GM12864 (cell line): ENCODE data around the gene HCCS.

ENCODE experiments used
- DNase-seq: peaks from one replicate; pipeline ENCODE4 v3.0.0-alpha.2; 2011; ENCODE audit warnings: low read depth
- H3K4me3 ChIP-seq: 2 replicates; pipeline ENCODE4 v1.5.1; 2011; ENCODE audit warnings: mild to moderate bottlenecking, low read depth, low read length, control low read depth
- TF ChIP-seq, protein P1 (sequence below): IDR thresholded peaks from 2 replicates; pipeline ENCODE4 v1.5.1; 2011; ENCODE audit warnings: low read depth, mild to moderate bottlenecking, moderate library complexity, low read length, control low read depth, inconsistent platforms; ENCODE audit errors: missing control alignments

HCCS gene

DNA sequence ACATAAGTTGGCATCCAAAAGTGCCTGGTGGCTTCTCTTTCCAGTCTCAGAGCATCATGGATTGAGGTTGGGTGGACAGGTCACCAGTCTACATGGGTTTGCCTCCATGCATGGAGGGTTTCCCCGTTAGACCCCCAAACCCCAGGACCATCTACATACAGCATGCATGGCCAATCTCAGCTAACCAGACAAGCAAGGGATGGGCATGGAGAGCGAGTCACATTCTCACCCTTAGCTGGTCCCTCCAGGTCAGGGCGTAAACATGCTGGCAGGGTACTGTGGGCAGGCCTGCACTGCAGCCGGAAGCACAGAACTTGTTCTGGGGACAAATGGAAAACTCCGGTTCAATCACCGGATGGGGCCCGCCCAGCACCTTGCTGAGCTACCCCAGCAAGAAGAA is 37.3 kb downstream of the HCCS start:
- no peak for DNase-seq
- TF ChIP-seq, protein P1, sequence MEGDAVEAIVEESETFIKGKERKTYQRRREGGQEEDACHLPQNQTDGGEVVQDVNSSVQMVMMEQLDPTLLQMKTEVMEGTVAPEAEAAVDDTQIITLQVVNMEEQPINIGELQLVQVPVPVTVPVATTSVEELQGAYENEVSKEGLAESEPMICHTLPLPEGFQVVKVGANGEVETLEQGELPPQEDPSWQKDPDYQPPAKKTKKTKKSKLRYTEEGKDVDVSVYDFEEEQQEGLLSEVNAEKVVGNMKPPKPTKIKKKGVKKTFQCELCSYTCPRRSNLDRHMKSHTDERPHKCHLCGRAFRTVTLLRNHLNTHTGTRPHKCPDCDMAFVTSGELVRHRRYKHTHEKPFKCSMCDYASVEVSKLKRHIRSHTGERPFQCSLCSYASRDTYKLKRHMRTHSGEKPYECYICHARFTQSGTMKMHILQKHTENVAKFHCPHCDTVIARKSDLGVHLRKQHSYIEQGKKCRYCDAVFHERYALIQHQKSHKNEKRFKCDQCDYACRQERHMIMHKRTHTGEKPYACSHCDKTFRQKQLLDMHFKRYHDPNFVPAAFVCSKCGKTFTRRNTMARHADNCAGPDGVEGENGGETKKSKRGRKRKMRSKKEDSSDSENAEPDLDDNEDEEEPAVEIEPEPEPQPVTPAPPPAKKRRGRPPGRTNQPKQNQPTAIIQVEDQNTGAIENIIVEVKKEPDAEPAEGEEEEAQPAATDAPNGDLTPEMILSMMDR: no peak
- H3K4me3 ChIP-seq: no peak overlapping the region

- TF ChIP-seq, protein P1: no peak
- H3K4me3 ChIP-seq: no peak overlapping the region
- DNase-seq: no peak
Measured at GRCh38 chrX:11151799-11152559, 40.8 kb downstream of the HCCS start.

DNA sequence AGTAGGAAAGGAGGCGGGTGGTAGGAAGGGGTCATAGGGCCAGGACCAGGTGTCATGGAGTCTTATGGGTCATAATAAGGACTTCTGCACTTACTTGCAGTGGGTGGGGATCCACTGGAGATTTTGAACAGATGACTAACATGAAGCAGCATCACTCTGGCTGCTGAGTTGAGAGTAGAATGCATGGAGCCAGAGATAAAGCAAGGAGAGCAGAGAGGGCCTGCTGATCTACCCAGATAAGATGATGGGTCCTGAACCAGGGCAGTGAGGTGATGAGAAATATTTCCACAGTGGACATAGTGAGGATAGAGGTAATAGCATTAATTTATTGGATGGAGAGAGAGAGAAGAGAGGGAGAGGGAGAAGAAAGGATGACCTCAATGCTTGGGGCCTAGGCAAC is 48.0 kb downstream of the HCCS start:
- H3K4me3 ChIP-seq: no peak overlapping the region
- TF ChIP-seq, protein P1: no peak
- no peak for DNase-seq

GRCh38 chrX:11164433-11164832 is 53.3 kb downstream of the HCCS start:
- TF ChIP-seq, protein P1: no peak
- no peak overlapping the region for H3K4me3 ChIP-seq
- DNase-seq: no peak

DNA sequence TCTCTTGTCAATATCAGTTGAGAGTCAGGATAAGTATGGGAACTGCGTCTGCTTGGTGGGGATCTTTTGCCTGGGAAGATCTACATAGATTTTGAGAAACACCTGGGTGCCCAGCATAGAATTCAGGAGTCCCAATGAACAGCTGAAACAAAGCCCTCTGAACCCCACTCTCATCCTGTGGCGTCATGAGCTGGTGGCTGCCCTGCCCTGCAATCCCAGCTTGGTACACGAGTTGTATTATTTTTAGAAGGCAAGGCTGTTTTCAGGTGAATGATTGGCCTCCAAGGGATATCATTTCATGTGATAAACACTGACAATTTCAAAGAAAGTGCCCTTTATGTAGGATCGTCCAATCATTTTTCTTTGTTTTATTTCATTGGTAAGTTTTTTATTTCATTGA is 60.8 kb downstream of the HCCS start:
- H3K4me3 ChIP-seq: no peak overlapping the region
- no peak for DNase-seq
- TF ChIP-seq, protein P1: no peak

DNA sequence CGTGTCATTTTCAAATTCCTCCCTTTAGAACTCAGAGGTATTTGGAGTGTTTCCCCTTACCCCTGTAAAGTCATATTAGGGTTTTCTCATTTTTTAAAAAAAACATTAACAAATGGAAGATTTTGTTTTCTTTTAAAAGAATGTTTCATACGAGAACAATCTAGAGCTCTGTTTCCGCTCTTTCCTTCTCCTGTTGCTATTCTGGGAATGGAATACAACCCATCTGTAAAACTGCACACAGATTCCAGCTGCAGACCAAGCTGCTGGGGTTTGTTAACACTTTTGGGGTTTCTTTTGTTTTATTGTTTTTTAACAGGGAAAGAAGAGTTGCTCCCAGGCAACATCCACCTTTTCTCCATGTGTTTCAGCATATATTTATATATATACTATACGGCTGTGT is 61.3 kb downstream of the HCCS start:
- TF ChIP-seq, protein P1: no peak
- DNase-seq: no peak
- no peak overlapping the region for H3K4me3 ChIP-seq
